Mononuclear cell (primary cell): ENCODE measurements around the gene HTR7. TPM values are rescaled to one million over a fixed set of nuclear protein-coding genes. Genes with fewer than 3 reads are reported as not detected.

Experiments used
- H3K27me3 ChIP-seq: 2 replicates; pipeline ENCODE4 v1.6.0; 2011; ENCODE audit warnings: low read length, control low read depth; ENCODE audit not compliant: insufficient read depth
- H3K4me1 ChIP-seq: 2 replicates; pipeline ENCODE4 v1.5.1; 2011; ENCODE audit warnings: mild to moderate bottlenecking, low read length, control low read depth; ENCODE audit not compliant: insufficient read depth
- H3K4me3 ChIP-seq: 2 replicates; pipeline ENCODE4 v1.5.1; 2011; ENCODE audit warnings: mild to moderate bottlenecking, low read length, moderate library complexity
- H3K9me3 ChIP-seq: 2 replicates; pipeline ENCODE4 v1.5.1; 2011; ENCODE audit warnings: low read depth, mild to moderate bottlenecking, control low read depth, low read length
- total RNA-seq: library from RNA; depleted of rRNA; stranded (reverse); fragments of >200 nt; gene quantifications from one replicate; pipeline ENCODE4 v1.2.3, GENCODE V29; 2012

The HTR7 gene
- total RNA-seq, 1 donor, result 2.1 TPM

DNA sequence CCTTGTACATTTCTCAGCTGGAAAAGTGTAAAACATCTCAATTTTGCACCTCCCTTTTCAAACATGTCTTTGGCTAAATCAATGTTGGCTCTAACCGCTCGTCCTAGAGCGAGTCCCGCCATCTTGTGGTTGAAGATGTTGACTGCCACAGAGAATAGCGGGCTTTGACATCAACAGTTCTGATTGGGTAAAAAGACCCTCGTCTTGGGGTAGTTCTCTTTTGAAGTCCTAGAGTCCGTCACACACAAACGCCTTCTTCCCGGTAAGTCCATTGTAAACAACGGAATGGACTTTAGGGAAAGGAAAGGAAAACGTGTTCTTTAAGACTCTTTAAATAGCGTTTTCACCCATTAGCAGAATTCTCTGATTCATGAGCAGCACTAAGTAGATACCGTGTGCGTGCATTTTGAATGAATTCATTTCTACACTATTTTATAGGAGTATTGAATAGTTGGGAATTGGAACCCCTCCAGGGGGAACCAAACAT is 13.5 kb upstream of the HTR7 start:
- Histone ChIP-seq H3K4me1 (peaks cover 24% of the 10 kb centered on the region), H3K9me3 (peaks cover 4% of the 10 kb centered on the region), H3K27me3 (peaks cover 25% of the 10 kb centered on the region), H3K4me3 (peak overlapping the region; percentile 84)

- Histone ChIP-seq H3K4me1 (peaks cover 4% of the 10 kb centered on the region), H3K4me3 (no peak overlapping the region), H3K27me3 (peaks cover 52% of the 10 kb centered on the region), H3K9me3 (peaks cover 4% of the 10 kb centered on the region)
These were observed 8.3 kb upstream of the HTR7 start for GRCh38 chr10:90866050-90866598.

DNA sequence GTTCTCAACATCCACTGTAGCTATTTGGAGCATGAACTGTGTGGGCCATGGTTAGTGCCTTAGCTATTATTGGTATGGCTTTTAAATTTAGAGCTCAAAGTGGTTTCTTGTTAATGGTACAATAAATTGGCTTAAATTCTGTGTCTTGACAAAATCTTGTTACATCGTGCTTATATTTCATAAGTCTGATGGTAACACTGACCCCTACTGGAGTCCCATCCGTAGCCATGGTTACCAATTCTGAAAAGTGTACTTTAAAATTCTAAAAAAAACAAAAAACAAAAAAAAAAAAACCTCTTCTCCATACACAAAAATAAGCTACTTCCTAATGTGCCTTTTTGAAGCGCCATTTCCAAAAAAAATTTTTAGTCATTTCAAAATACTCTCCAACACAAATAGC is 7.6 kb upstream of the HTR7 start:
- H3K4me1 ChIP-seq, result no peaks in the 10 kb centered on the region
- H3K9me3 ChIP-seq, result peaks cover 4% of the 10 kb centered on the region
- H3K27me3 ChIP-seq, result peaks cover 55% of the 10 kb centered on the region
- no peak overlapping the region for H3K4me3 ChIP-seq

DNA sequence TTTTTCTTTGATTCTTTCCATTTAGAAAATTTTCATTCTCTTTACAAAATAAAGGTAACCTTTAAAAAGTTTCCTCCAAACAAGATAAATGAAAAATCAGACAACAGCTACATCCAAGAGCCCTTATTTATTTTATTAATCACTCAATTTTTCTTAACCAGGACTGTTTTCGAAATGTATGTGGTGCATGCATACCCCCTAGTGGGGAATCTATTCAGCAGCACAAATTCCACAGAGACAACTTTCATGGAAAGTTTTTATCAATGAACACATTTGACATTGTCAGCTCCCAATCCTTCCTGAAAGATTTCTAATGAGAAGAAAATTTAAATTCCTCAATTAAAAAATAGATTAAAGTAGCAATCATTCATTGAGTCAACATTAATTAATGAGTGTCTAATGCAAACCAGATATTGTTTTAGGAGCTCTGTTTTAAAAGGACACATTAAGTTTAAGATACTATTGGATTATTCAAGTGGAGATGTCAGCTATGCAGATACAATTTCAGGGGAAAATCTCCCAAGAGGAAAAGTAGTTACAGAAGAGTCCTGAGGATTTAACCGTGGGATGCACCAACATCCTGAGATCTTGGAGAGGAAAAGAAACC is 5.2 kb upstream of the HTR7 start:
- H3K9me3 ChIP-seq, result no peaks in the 10 kb centered on the region
- H3K4me1 ChIP-seq, result peaks cover 17% of the 10 kb centered on the region
- peaks cover 52% of the 10 kb centered on the region for H3K27me3 ChIP-seq
- no peak overlapping the region for H3K4me3 ChIP-seq

- Histone ChIP-seq H3K4me1 (peaks cover 29% of the 10 kb centered on the region), H3K4me3 (no peak overlapping the region), H3K9me3 (no peaks in the 10 kb centered on the region), H3K27me3 (peaks cover 52% of the 10 kb centered on the region)
These were observed 3.0 kb upstream of the HTR7 start for GRCh38 chr10:90860790-90861189.

DNA sequence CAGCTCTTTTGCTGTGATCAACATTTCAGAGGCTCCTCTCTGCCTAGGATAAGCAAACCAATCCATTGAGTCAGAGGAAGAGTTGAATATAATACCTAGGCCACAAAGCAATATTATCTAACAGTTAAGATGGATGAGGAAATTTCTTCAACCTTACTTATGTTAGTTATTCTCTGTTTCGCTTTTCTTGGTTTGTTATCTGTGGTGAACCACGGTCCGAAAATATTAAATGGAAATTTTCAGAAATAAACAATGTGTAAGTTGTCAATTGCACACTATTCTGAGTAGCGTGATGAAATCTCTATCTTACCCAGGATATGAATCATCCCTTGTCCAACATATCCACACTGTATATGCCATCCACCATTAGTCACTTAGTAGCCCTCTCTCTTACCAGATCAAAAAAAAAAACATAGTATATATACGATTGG is 1.5 kb upstream of the HTR7 start:
- Histone ChIP-seq H3K4me3 (no peak overlapping the region), H3K4me1 (peaks cover 29% of the 10 kb centered on the region), H3K27me3 (peaks cover 54% of the 10 kb centered on the region), H3K9me3 (no peaks in the 10 kb centered on the region)

GRCh38 chr10:90858461-90858968 is 676 bp upstream of the HTR7 start:
- Histone ChIP-seq H3K4me1 (peaks cover 29% of the 10 kb centered on the region), H3K9me3 (no peaks in the 10 kb centered on the region), H3K27me3 (peaks cover 57% of the 10 kb centered on the region), H3K4me3 (peak overlapping the region; percentile 45)

GRCh38 chr10:90856964-90857634 is 740 bp downstream of the HTR7 start:
- no peaks in the 10 kb centered on the region for H3K9me3 ChIP-seq
- H3K4me1 ChIP-seq, result peaks cover 29% of the 10 kb centered on the region
- peak overlapping the region; percentile 45 for H3K4me3 ChIP-seq
- peaks cover 60% of the 10 kb centered on the region for H3K27me3 ChIP-seq

GRCh38 chr10:90856261-90856660 is 1.6 kb downstream of the HTR7 start:
- Histone ChIP-seq H3K27me3 (peaks cover 62% of the 10 kb centered on the region), H3K4me3 (no peak overlapping the region), H3K9me3 (no peaks in the 10 kb centered on the region), H3K4me1 (peaks cover 29% of the 10 kb centered on the region)

- Histone ChIP-seq H3K4me1 (peaks cover 29% of the 10 kb centered on the region), H3K27me3 (peaks cover 59% of the 10 kb centered on the region), H3K9me3 (peaks cover 11% of the 10 kb centered on the region), H3K4me3 (no peak overlapping the region)
These were observed 2.7 kb downstream of the HTR7 start for GRCh38 chr10:90855126-90855525.

GRCh38 chr10:90849956-90850749 is 7.7 kb downstream of the HTR7 start:
- Histone ChIP-seq H3K4me3 (no peak overlapping the region), H3K27me3 (peaks cover 25% of the 10 kb centered on the region), H3K4me1 (no peaks in the 10 kb centered on the region), H3K9me3 (peaks cover 11% of the 10 kb centered on the region)

GRCh38 chr10:90847436-90847835 is 10.4 kb downstream of the HTR7 start:
- H3K4me3 ChIP-seq, result no peak overlapping the region
- peaks cover 2% of the 10 kb centered on the region for H3K27me3 ChIP-seq
- H3K4me1 ChIP-seq, result no peaks in the 10 kb centered on the region
- peaks cover 11% of the 10 kb centered on the region for H3K9me3 ChIP-seq

DNA sequence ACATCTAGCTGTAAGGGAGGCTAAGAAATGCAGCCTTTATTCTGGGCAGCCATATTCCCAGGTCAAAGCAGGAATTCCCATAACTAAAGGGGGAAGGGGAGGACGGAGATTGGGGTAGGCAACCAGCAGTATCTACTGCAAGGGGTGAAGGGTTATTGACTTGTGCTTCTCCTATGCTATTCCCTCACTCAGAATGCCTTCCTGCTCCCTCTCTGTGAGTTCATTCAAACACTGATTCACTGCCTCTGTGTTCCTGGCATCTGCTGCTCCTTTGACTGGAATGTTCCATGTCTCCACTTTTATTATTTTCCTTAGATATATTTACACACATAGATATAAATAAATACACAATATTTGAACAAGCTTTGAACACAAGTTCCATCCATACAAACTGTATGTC is 11.1 kb downstream of the HTR7 start:
- no peak overlapping the region for H3K4me3 ChIP-seq
- H3K9me3 ChIP-seq, result peaks cover 11% of the 10 kb centered on the region
- H3K27me3 ChIP-seq, result peaks cover under 1% of the 10 kb centered on the region
- no peaks in the 10 kb centered on the region for H3K4me1 ChIP-seq

DNA sequence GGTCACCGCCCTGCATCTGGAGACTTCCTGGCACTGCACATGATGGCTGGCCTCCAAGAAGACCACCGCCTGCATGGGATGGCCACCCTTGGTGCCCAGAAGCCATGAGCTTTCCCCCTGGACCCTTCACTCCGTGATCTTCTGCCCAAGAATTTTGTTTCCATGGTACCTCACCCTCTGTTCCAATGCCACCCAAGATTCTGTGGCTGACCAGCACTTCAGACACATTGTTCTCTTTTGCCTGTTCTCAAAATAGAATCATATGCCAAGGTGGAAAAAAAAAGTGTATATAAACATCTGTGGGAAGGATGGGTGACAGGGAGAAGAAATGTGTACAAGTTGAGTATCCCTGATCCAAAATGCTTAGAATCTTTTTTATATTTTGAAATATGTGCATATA is 12.1 kb downstream of the HTR7 start:
- Histone ChIP-seq H3K4me3 (no peak overlapping the region), H3K4me1 (no peaks in the 10 kb centered on the region), H3K27me3 (no peaks in the 10 kb centered on the region), H3K9me3 (peaks cover 5% of the 10 kb centered on the region)

DNA sequence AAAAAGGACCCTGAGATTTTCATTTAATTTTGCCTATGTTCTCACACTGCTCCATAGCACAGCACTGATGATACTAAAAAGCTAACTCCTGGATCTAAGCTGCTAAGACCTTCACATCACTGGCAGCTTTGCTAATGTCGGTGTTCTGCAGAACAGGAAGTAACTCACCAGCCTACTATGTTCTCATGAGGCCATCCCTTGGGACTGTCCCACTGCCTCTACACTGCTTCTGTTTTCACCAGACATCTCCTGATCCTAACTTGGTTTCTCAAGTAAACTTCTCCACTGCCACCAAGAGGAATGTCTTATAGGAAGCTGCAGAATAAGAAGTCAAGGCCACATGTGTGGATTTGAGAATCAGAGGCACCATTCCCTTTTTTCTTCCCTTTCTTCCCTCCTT is 15.1 kb downstream of the HTR7 start:
- no peaks in the 10 kb centered on the region for H3K27me3 ChIP-seq
- H3K4me3 ChIP-seq, result no peak overlapping the region
- H3K9me3 ChIP-seq, result no peaks in the 10 kb centered on the region
- no peaks in the 10 kb centered on the region for H3K4me1 ChIP-seq
